HepG2 (cell line): Measurements from ENCODE around the gene DAD1. TPM values are rescaled to one million over a fixed set of nuclear protein-coding genes. Genes with fewer than 3 reads are reported as not detected.

Experiments
- BATF2 ChIP-seq: sonication (generic); formaldehyde crosslinking; IDR thresholded peaks from 2 replicates; pipeline ENCODE4 v1.8.0; 2022; ENCODE audit warnings: mild to moderate bottlenecking, missing genetic modification reagents, moderate library complexity
- FOSL1 ChIP-seq: sonication (generic); formaldehyde crosslinking; IDR thresholded peaks from 2 replicates; pipeline ENCODE4 v1.9.0; 2021; ENCODE audit warnings: missing genetic modification reagents, borderline replicate concordance
- KDM5B ChIP-seq: sonication (generic); formaldehyde crosslinking; IDR thresholded peaks from 2 replicates; pipeline ENCODE4 v1.4.0; 2020; ENCODE audit warnings: missing genetic modification reagents, mild to moderate bottlenecking, borderline replicate concordance
- MXD4 ChIP-seq: IDR thresholded peaks from 2 replicates; pipeline ENCODE4 v1.6.1; 2016; ENCODE audit warnings: mild to moderate bottlenecking, missing biosample characterization, missing genetic modification reagents
- MYC ChIP-seq: sonication (generic); formaldehyde crosslinking; IDR thresholded peaks from 2 replicates; pipeline ENCODE4 v1.9.0; 2021; ENCODE audit warnings: missing genetic modification reagents, borderline replicate concordance
- NFE2L2 ChIP-seq: fragments of 150-350 bp; IDR thresholded peaks from 2 replicates; pipeline ENCODE4 v1.6.1; 2014; ENCODE audit warnings: low read length
- NFIB ChIP-seq: sonication (generic); formaldehyde crosslinking; IDR thresholded peaks from 2 replicates; pipeline ENCODE4 v1.9.0; 2021; ENCODE audit warnings: missing genetic modification reagents, mild to moderate bottlenecking, borderline replicate concordance
- NR2F6 ChIP-seq, 2 experiments: IDR thresholded peaks; 2 replicates each; pipeline ENCODE4 v1.6.1; 2016; ENCODE audit warnings: antibody characterized with exemption in 1 of 2, mild to moderate bottlenecking in 1 of 2
- PRMT3 ChIP-seq: sonication (generic); formaldehyde crosslinking; IDR thresholded peaks from 2 replicates; pipeline ENCODE4 v1.8.1; 2022; ENCODE audit warnings: low read depth, mild to moderate bottlenecking, moderate library complexity, missing genetic modification reagents, borderline replicate concordance
- REL ChIP-seq: sonication (generic); formaldehyde crosslinking; conservative IDR thresholded peaks from 2 replicates; pipeline ENCODE4 v1.8.0; 2022; ENCODE audit warnings: mild to moderate bottlenecking, missing genetic modification reagents, moderate library complexity
- ZBTB21 ChIP-seq: sonication (generic); formaldehyde crosslinking; IDR thresholded peaks from 2 replicates; pipeline ENCODE4 v1.4.0; 2020; ENCODE audit warnings: missing genetic modification reagents
- ZBTB25 ChIP-seq: IDR thresholded peaks from 2 replicates; pipeline ENCODE4 v1.6.1; 2018; ENCODE audit warnings: missing genetic modification reagents
- ZBTB38 ChIP-seq: sonication (generic); formaldehyde crosslinking; IDR thresholded peaks from 2 replicates; pipeline ENCODE4 v1.5.1; 2020; ENCODE audit warnings: mild to moderate bottlenecking, missing genetic modification reagents
- ZC3H4 ChIP-seq: sonication (generic); formaldehyde crosslinking; IDR thresholded peaks from 2 replicates; pipeline ENCODE4 v1.4.0; 2020; ENCODE audit warnings: missing genetic modification reagents, borderline replicate concordance
- ZNF263 ChIP-seq: sonication (generic); formaldehyde crosslinking; IDR thresholded peaks from 2 replicates; pipeline ENCODE4 v1.4.0; 2020; ENCODE audit warnings: missing genetic modification reagents
- ZNF34 ChIP-seq: sonication (generic); formaldehyde crosslinking; IDR thresholded peaks from 2 replicates; pipeline ENCODE4 v1.4.0; 2020; ENCODE audit warnings: mild to moderate bottlenecking, missing genetic modification reagents, borderline replicate concordance
- ZNF878 ChIP-seq: sonication (generic); formaldehyde crosslinking; IDR thresholded peaks from 2 replicates; pipeline ENCODE4 v1.8.1; 2023; ENCODE audit warnings: mild to moderate bottlenecking, missing genetic modification reagents, moderate library complexity
- polyA plus RNA-seq, 8 experiments: library from polyadenylated mRNA; depleted of rRNA in 3 of 8; stranded (reverse) in 7 of 8; unstranded in 1 of 8; fragments of >200 nt; fragmentation: Illumina TruSeq in 4 of 8; extraction: Trizol in 4 of 8; gene quantifications; 2 replicates each; pipeline versions ENCODE4 v1.2.1 to v1.2.3, GENCODE V29; 2011 to 2016; ENCODE audit warnings: low read depth in 4 of 8, missing spikeins in 1 of 8, mixed read lengths in 1 of 8; ENCODE audit not compliant: insufficient read depth in 1 of 8
- total RNA-seq, 5 experiments: library from RNA; depleted of rRNA; stranded (reverse); fragments of >200 nt; fragmentation: Illumina TruSeq; extraction: Trizol; gene quantifications; 2 replicates each; pipeline ENCODE4 v1.2.3, GENCODE V29; 2016; ENCODE audit warnings: low read depth in 1 of 5
- TF ChIP-seq, protein P1 (sequence below): sonication (generic); formaldehyde crosslinking; IDR thresholded peaks from 2 replicates; pipeline ENCODE4 v1.4.0; 2020; ENCODE audit warnings: missing genetic modification reagents
- TF ChIP-seq, protein P2 (sequence below): sonication (generic); formaldehyde crosslinking; IDR thresholded peaks from 2 replicates; pipeline ENCODE4 v1.5.1; 2020; ENCODE audit warnings: missing genetic modification reagents, mild to moderate bottlenecking, borderline replicate concordance
- TF ChIP-seq, protein P3 (sequence below): sonication (generic); formaldehyde crosslinking; IDR thresholded peaks from 2 replicates; pipeline ENCODE4 v1.4.0; 2020; ENCODE audit warnings: missing genetic modification reagents, mild to moderate bottlenecking, borderline replicate concordance

Gene DAD1
- total and polyA plus RNA-seq, 2 of the 13 experiments (the other 11 are each of a cell fraction or from before 2014, with no cell fraction given): 558 to 626 TPM

DNA sequence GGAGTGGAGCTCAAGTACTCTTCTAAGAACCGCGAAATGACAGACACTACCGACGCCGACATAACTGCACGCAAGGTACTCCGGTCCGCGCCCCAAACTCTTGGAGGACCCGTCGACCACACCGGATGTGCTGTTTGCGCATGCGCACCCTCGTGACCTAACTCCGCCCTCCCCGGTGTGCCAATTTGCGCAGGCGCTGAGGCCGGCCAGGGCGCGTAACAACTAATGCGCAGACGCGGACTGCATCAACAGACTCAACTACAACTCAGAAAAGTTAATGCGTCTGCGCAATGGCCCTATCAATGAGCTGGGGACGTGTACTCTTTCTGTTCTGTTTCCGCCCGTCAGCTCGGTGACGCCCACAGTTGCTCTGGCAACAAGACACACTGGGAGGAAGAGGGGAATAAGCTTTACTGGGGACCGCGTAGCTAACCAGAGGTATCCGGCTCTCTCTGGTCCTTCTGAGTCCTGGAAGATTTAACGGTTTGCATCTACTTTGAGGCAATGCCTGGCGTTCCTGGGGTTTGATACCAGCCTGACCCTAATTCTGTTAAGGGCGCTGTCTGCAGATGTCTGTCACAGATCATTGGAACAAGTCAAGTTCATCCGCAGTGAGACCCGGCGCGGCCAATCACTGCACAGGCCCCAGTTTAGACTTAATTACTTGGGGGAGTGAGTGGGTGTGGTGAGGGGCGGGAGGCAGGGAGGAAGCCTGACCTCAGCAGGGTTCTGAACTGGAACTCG is at the start of gene DAD1 (continued):
- TF ChIP-seq, protein P1, sequence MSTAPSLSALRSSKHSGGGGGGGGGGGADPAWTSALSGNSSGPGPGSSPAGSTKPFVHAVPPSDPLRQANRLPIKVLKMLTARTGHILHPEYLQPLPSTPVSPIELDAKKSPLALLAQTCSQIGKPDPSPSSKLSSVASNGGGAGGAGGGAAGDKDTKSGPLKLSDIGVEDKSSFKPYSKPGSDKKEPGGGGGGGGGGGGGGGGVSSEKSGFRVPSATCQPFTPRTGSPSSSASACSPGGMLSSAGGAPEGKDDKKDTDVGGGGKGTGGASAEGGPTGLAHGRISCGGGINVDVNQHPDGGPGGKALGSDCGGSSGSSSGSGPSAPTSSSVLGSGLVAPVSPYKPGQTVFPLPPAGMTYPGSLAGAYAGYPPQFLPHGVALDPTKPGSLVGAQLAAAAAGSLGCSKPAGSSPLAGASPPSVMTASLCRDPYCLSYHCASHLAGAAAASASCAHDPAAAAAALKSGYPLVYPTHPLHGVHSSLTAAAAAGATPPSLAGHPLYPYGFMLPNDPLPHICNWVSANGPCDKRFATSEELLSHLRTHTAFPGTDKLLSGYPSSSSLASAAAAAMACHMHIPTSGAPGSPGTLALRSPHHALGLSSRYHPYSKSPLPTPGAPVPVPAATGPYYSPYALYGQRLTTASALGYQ (CRISPR knock-in tag): no peak
- TF ChIP-seq FOSL1 (CRISPR knock-in tag) (no peak), ZNF878 (no peak), NR2F6 (IDR thresholded peaks at IDR 0.05) (peak; percentile 51; the same call in 1 of the 2 replicates), NR2F6 (CRISPR knock-in tag; IDR thresholded peaks at IDR 0.05) (peak; percentile 54; the same call in 1 of the 2 replicates), ZBTB38 (CRISPR knock-in tag) (peak; percentile 71; the same call in 1 of the 2 replicates), MXD4 (peak; percentile 87; the same call in 1 of the 2 replicates), ZC3H4 (CRISPR knock-in tag) (no peak), KDM5B (peak; percentile 83), ZNF263 (CRISPR knock-in tag) (peak; percentile 52; the same call in 1 of the 2 replicates), ZBTB25 (CRISPR knock-in tag) (peak; percentile 16; the same call in 1 of the 2 replicates), PRMT3 (CRISPR knock-in tag) (no peak), MYC (CRISPR knock-in tag) (peak; percentile 83; the same call in 1 of the 2 replicates), REL (no peak; the same call in 1 of the 2 replicates), ZNF34 (CRISPR knock-in tag) (peak; percentile 92), BATF2 (CRISPR knock-in tag) (no peak), NFIB (no peak), NFE2L2 (peak; percentile 2; the same call in 1 of the 2 replicates), ZBTB21 (0 out of 2 replicates have a peak, but pooled peaks have one; percentile 53)
- TF ChIP-seq, protein P2, sequence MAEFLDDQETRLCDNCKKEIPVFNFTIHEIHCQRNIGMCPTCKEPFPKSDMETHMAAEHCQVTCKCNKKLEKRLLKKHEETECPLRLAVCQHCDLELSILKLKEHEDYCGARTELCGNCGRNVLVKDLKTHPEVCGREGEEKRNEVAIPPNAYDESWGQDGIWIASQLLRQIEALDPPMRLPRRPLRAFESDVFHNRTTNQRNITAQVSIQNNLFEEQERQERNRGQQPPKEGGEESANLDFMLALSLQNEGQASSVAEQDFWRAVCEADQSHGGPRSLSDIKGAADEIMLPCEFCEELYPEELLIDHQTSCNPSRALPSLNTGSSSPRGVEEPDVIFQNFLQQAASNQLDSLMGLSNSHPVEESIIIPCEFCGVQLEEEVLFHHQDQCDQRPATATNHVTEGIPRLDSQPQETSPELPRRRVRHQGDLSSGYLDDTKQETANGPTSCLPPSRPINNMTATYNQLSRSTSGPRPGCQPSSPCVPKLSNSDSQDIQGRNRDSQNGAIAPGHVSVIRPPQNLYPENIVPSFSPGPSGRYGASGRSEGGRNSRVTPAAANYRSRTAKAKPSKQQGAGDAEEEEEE (CRISPR knock-in tag): no peak
- TF ChIP-seq, protein P3, sequence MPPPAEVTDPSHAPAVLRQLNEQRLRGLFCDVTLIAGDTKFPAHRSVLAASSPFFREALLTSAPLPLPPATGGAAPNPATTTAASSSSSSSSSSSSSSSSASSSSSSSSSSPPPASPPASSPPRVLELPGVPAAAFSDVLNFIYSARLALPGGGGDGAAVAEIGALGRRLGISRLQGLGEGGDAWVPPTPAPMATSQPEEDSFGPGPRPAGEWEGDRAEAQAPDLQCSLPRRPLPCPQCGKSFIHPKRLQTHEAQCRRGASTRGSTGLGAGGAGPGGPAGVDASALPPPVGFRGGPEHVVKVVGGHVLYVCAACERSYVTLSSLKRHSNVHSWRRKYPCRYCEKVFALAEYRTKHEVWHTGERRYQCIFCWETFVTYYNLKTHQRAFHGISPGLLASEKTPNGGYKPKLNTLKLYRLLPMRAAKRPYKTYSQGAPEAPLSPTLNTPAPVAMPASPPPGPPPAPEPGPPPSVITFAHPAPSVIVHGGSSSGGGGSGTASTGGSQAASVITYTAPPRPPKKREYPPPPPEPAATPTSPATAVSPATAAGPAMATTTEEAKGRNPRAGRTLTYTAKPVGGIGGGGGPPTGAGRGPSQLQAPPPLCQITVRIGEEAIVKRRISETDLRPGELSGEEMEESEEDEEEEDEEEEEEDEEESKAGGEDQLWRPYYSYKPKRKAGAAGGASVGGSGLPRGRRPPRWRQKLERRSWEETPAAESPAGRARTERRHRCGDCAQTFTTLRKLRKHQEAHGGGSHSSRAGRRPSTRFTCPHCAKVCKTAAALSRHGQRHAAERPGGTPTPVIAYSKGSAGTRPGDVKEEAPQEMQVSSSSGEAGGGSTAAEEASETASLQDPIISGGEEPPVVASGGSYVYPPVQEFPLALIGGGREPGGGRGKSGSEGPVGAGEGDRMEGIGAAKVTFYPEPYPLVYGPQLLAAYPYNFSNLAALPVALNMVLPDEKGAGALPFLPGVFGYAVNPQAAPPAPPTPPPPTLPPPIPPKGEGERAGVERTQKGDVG (CRISPR knock-in tag): peak; percentile 18; the same call in 1 of the 2 replicates
